ENCODE measurements around the gene SCN7A.

- TF ChIP-seq CTCF (IDR thresholded peaks at IDR 0.05; ENCODE audit: low read depth, low read length) (no peak), EZH2phosphoT487 (IDR thresholded peaks at IDR 0.05; ENCODE audit: low read depth) (no peak)
Measured at GRCh38 chr2:166373539-166373938, 120.5 kb downstream of the SCN7A start.

All from OCI-LY3 (cell line).